Endothelial cell of umbilical vein (primary cell): ENCODE measurements around the gene MTPN. TPM values are rescaled to one million over a fixed set of nuclear protein-coding genes. Genes with fewer than 3 reads are reported as not detected.

Experiments used
- BruUV-seq: library from RNA; stranded (reverse); fragments of 400-500 nt; replicated peaks from 2 replicates; lab custom pipeline; 2021; lab: Mats Ljungman, UMichigan
- CTCF ChIA-PET: fragments of 300-600, 350-600 bp; sonication (Branson Sonifier 250); formaldehyde crosslinking; loops from one replicate; lab custom pipeline; 2021; ENCODE audit warnings: antibody characterized with exemption, inconsistent platforms; lab: Charles Lee
- POLR2A ChIA-PET: fragments of 300-600, 350-600 bp; sonication (Branson Sonifier 250); formaldehyde crosslinking; loops from one replicate; lab custom pipeline; 2021; ENCODE audit warnings: antibody characterized with exemption, inconsistent platforms; lab: Charles Lee
- DNase-seq: peaks from one replicate; pipeline ENCODE4 v3.0.0-alpha.2; 2011; ENCODE audit warnings: low read depth, low spot score
- FAIRE-seq: peaks from 2 replicates; lab custom pipeline; 2011; peaks lifted over from hg19 to GRCh38; lab: Jason Lieb, UNC
- H2AFZ ChIP-seq: 2 replicates; pipeline ENCODE4 v1.6.0; 2012; ENCODE audit warnings: low read depth, low read length, control low read depth, inconsistent platforms
- H3K27ac ChIP-seq: 2 replicates; pipeline ENCODE4 v1.5.1; 2011; ENCODE audit warnings: low read depth, mild to moderate bottlenecking, control low read depth, low read length, moderate library complexity; ENCODE audit not compliant: insufficient read depth
- H3K27me3 ChIP-seq, 2 experiments: 2 replicates each; pipeline versions ENCODE4 v1.6.0 to v1.6.1; 2011; ENCODE audit warnings: low read length in 2 of 2, mixed read lengths in 1 of 2; ENCODE audit not compliant: control insufficient read depth in 2 of 2, insufficient read depth in 2 of 2
- H3K36me3 ChIP-seq, 2 experiments: 2 replicates in 1 of 2; 3 replicates in 1 of 2; pipeline ENCODE4 v1.5.1; 2011; ENCODE audit warnings: low read length in 2 of 2, mild to moderate bottlenecking in 1 of 2, moderate library complexity in 1 of 2; ENCODE audit not compliant: control insufficient read depth in 2 of 2, insufficient read depth in 2 of 2; ENCODE audit errors: extremely low read depth in 1 of 2
- H3K4me1 ChIP-seq: 3 replicates; pipeline ENCODE4 v1.5.1; 2011; ENCODE audit warnings: mild to moderate bottlenecking, low read length; ENCODE audit not compliant: control insufficient read depth, insufficient read depth; ENCODE audit errors: extremely low read depth
- H3K4me2 ChIP-seq: 2 replicates; pipeline ENCODE4 v1.6.1; 2011; ENCODE audit warnings: low read length, control low read depth, mixed read lengths; ENCODE audit not compliant: insufficient read depth
- H3K4me3 ChIP-seq, 3 experiments: fragments of 200-600 bp in 1 of 3; sonication (generic), shearing (Covaris generic) in 1 of 3; replicated peaks in 1 of 3; 2 replicates each; pipeline ENCODE4 v1.5.1; 2011 to 2016; ENCODE audit warnings: control low read depth in 3 of 3, low read length in 3 of 3, mild to moderate bottlenecking in 2 of 3, inconsistent platforms in 1 of 3, low read depth in 1 of 3, moderate library complexity in 1 of 3; ENCODE audit not compliant: insufficient read depth in 1 of 3
- H3K79me2 ChIP-seq: 2 replicates; pipeline ENCODE4 v1.6.0; 2012; ENCODE audit warnings: low read length, inconsistent platforms; ENCODE audit not compliant: control insufficient read depth, insufficient read depth
- H3K9ac ChIP-seq: replicated peaks from 2 replicates; pipeline ENCODE3; 2011; ENCODE audit warnings: low read length, control low read depth; ENCODE audit not compliant: insufficient read depth; ENCODE audit errors: extremely low read depth
- H3K9me1 ChIP-seq: replicated peaks from 3 replicates; pipeline ENCODE4 v1.6.0; 2011; ENCODE audit warnings: mild to moderate bottlenecking, low read length; ENCODE audit not compliant: control insufficient read depth, insufficient read depth; ENCODE audit errors: extremely low read depth
- H3K9me3 ChIP-seq: replicated peaks from 2 replicates; pipeline ENCODE4 v1.5.1; 2012; ENCODE audit warnings: low read length, inconsistent platforms; ENCODE audit not compliant: control insufficient read depth, insufficient read depth
- H4K20me1 ChIP-seq: replicated peaks from 2 replicates; pipeline ENCODE3; 2011; ENCODE audit warnings: mild to moderate bottlenecking, low read length; ENCODE audit not compliant: control insufficient read depth, insufficient read depth; ENCODE audit errors: extremely low read depth
- EZH2 ChIP-seq: IDR thresholded peaks from 2 replicates; pipeline ENCODE4 v1.6.1; 2012; ENCODE audit warnings: borderline replicate concordance, low read depth, mild to moderate bottlenecking, moderate library complexity, low read length, inconsistent platforms; ENCODE audit not compliant: severe bottlenecking
- FOS ChIP-seq: IDR thresholded peaks from 2 replicates; pipeline ENCODE4 v1.6.1; 2011; ENCODE audit warnings: mild to moderate bottlenecking, low read length, moderate library complexity, borderline replicate concordance; ENCODE audit not compliant: insufficient read depth
- GATA2 ChIP-seq: IDR thresholded peaks from 2 replicates; pipeline ENCODE4 v1.7.0; 2011; ENCODE audit warnings: low read depth, mild to moderate bottlenecking, moderate library complexity, mixed read lengths, low read length; ENCODE audit not compliant: insufficient read length, insufficient read depth
- JUN ChIP-seq: IDR thresholded peaks from 2 replicates; pipeline ENCODE4 v1.6.1; 2011; ENCODE audit warnings: borderline replicate concordance, low read depth; ENCODE audit not compliant: insufficient read length, insufficient read depth
- MYC ChIP-seq: IDR thresholded peaks from one replicate; pipeline ENCODE4 v1.6.1; 2011; ENCODE audit warnings: mild to moderate bottlenecking, low read depth, low read length
- POLR2A ChIP-seq: IDR thresholded peaks from 2 replicates; pipeline ENCODE4 v1.6.1; 2012; ENCODE audit warnings: low read depth, mild to moderate bottlenecking, control low read depth, low read length
- POLR2AphosphoS5 ChIP-seq: IDR thresholded peaks from 2 replicates; pipeline ENCODE4 v1.6.1; 2012; ENCODE audit warnings: low read depth, mild to moderate bottlenecking, control low read depth, low read length, moderate library complexity; ENCODE audit not compliant: insufficient read depth
- dilution Hi-C: fragments of 300-500 bp; cut with MboI; formaldehyde crosslinking; loops from one replicate; pipeline ENCODE4 v1.15.0; 2019; ENCODE audit warnings: low sequenced_read_pairs; ENCODE audit not compliant: extremely low pct_ligation_motif_present
- intact Hi-C: fragments of 100-400 bp; cut with micrococcal nuclease; formaldehyde crosslinking; loops from one replicate; pipeline ENCODE4 v1.10.0; 2022
- polyA plus RNA-seq, 4 experiments: library from polyadenylated mRNA; depleted of rRNA in 3 of 4; stranded (reverse) in 3 of 4; unstranded in 1 of 4; fragments of >200 nt; gene quantifications; 2 replicates each; pipeline versions ENCODE4 v1.2.1 to v1.2.3, GENCODE V29; 2011 to 2012; ENCODE audit warnings: missing spikeins in 1 of 4
- total RNA-seq: library from RNA; stranded (reverse); gene quantifications from 2 replicates; pipeline ENCODE4 v1.2.3, GENCODE V29; 2021
- TF ChIP-seq, protein P1 (sequence below), 2 donors: IDR thresholded peaks; 1 replicate in 1 of 2; 2 replicates in 1 of 2; pipeline ENCODE4 v1.5.1; 2011; ENCODE audit warnings: low read length in 2 of 2, mild to moderate bottlenecking in 2 of 2, moderate library complexity in 2 of 2, control low read depth in 1 of 2, inconsistent platforms in 1 of 2, low read depth in 1 of 2; ENCODE audit not compliant: insufficient read depth in 1 of 2; ENCODE audit errors: extremely low read depth in 1 of 2
- TF ChIP-seq, protein P2 (sequence below): IDR thresholded peaks from 2 replicates; pipeline ENCODE4 v1.6.1; 2011; ENCODE audit not compliant: insufficient read depth, insufficient read length

MTPN gene
- total and polyA plus RNA-seq, 2 donors (not counting 3 experiments of a cell fraction or from before 2014, with no cell fraction given) = 58.1 to 174 TPM

DNA sequence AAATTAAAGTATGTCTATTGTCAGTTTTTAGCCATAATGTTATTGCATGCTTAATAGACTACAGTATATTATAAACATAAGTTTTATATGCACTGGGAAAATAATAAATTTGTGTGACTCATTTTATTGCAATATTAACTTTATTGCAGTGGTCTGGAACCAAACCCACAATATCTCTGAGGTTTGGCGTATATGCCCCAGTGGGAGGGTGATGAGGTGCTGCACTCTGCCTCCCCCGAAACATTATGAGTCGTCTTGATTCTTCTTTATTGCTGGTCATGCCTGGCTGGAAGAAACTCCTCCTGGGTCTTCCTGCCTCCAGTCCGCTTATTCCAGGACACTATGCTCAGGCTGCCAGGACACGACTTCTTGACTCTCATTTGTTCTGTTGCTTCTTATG, 88.4 kb downstream of the MTPN start:
- Histone ChIP-seq H3K27me3 (no peaks in the 10 kb centered on the region), H3K9ac (no peak overlapping the region), H3K4me1 (no peaks in the 10 kb centered on the region), H3K4me3 (no peak overlapping the region), H3K36me3 (no peaks in the 10 kb centered on the region), H4K20me1 (no peaks in the 10 kb centered on the region), H3K9me3 (no peaks in the 10 kb centered on the region), H2AFZ (no peak overlapping the region), H3K27ac (no peak overlapping the region), H3K9me1 (no peaks in the 10 kb centered on the region), H3K79me2 (no peaks in the 10 kb centered on the region), H3K4me2 (no peak overlapping the region)
- intact Hi-C loops = no loop called here
- dilution Hi-C loops = no loop called here
- BruUV-seq = no TSS peak
- DNase-seq (no peak), FAIRE-seq (no peak)
- ChIA-PET CTCF (no interaction called here), POLR2A (no interaction called here)
- TF ChIP-seq POLR2AphosphoS5 (no peak), GATA2 (no peak), FOS (no peak), MYC (no peak), EZH2 (no peak), POLR2A (no peak), JUN (no peak)
- TF ChIP-seq, protein P1, sequence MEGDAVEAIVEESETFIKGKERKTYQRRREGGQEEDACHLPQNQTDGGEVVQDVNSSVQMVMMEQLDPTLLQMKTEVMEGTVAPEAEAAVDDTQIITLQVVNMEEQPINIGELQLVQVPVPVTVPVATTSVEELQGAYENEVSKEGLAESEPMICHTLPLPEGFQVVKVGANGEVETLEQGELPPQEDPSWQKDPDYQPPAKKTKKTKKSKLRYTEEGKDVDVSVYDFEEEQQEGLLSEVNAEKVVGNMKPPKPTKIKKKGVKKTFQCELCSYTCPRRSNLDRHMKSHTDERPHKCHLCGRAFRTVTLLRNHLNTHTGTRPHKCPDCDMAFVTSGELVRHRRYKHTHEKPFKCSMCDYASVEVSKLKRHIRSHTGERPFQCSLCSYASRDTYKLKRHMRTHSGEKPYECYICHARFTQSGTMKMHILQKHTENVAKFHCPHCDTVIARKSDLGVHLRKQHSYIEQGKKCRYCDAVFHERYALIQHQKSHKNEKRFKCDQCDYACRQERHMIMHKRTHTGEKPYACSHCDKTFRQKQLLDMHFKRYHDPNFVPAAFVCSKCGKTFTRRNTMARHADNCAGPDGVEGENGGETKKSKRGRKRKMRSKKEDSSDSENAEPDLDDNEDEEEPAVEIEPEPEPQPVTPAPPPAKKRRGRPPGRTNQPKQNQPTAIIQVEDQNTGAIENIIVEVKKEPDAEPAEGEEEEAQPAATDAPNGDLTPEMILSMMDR (IDR thresholded peaks at IDR 0.05; ENCODE audit: extremely low read depth in 1 of 2, insufficient read depth in 1 of 2, low read depth in 1 of 2, low read length in 2 of 2) = no peak
- TF ChIP-seq, protein P2, sequence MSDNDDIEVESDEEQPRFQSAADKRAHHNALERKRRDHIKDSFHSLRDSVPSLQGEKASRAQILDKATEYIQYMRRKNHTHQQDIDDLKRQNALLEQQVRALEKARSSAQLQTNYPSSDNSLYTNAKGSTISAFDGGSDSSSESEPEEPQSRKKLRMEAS = no peak
